M059J (cell line): ENCODE results near the gene FAM131C. TPM values are rescaled to one million over a fixed set of nuclear protein-coding genes. Genes with fewer than 3 reads are reported as not detected.
"Not testable (repeated sequence)": the region's sequence is repeated elsewhere in the genome, so short reads cannot be mapped to it uniquely, and the experiment has no call there.

ENCODE experiments used
- DNase-seq: peaks from one replicate; pipeline ENCODE4 v3.0.0-alpha.2; 2012; ENCODE audit warnings: low read depth
- total RNA-seq: library from RNA; depleted of rRNA; stranded (reverse); fragments of >200 nt; shearing (Covaris generic); gene quantifications from 2 replicates; pipeline ENCODE4 v1.2.3, GENCODE V29; 2014

The FAM131C gene
- total RNA-seq, 1 experiment from 2014 or later: 1.7 TPM

DNA sequence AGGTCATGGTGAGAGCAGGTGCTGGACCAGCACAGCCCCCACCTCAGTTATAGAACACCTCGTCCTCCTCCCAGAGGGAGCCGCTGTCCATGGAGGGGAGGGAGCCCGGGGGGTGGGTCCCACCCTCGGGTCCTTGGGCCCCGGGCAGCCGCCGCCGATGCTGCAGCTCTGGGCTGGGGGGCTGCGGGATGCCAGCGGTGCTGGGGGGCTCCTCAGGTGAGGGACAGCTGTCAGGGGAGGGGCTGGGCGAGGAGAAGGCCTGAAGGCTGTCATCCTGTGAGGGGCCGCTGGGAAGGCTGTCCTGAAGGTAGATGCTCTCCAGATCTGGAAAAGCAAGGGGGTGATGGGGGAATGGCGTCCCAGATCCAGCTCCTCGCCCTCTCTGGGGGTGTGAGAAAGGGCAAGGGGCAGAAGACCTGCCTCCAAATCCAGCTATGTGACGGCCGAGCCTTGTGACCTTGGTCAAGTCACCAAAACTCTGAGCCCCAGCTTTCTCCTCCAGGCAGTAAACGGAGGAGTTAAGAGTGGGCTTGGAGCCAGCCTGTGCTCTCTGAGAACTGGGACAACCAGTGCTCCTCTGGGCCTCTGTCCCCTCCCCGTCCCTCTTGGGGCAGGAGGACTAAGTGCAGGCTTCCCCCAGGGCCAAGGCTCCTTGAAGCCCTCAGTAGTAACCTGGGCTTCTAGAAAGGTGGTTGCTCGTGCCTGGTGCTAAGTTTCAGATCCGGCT lies 14.9 kb downstream of the FAM131C start:
- DNase-seq: not testable (repeated sequence)

DNA sequence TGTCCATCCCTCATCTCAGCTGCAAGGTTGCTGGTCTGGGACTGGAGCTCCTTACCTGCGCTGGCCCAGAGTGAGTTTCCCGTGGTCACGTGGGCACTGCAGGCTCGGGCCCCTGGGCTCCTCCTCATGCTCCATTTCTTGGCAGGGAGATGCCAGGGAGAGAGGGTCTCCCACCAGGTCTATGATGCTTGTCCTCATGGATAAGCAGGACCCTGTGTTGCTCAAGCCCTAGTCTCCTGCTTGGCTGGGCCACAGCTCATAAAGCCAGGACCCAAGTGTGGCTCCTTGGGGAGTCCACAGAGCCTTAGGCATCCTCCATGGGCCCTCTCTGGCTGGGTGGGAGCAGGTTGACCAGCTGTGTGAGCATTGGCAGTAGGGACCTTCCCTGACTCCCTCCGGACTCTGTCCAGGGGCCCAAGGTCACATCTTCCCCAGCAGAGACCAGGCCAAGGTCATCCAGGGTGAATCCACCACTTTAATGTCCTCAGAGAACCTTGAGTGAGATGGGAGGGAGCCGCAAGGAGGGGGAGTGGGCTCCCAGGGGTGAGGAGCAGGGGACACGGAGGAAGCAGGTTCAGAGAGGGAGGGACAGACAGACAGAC lies 16.0 kb downstream of the FAM131C start:
- not testable (repeated sequence) for DNase-seq

DNA sequence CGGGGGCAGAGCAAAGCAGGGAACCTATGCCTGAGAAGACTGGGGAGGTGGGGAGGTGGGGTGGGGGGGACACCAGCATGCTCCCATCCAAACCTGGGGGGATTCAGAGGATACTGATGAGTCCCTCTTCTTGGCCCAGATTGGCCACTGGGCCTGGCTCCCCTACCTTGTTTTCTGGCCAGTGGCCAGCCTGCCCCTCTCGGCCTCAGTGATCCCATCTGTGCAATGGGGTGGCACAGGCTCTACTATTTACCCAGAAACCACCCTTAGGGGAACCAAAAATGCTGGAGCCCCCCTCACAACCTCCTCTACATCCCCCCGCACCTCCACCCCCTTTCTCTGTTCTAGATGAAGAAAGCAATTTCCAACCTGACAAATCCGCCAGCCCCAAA lies 16.9 kb downstream of the FAM131C start:
- DNase-seq: not testable (repeated sequence)

- DNase-seq: peak; percentile 77
Observed at GRCh38 chr1:16055613-16056520, 17.6 kb downstream of the FAM131C start.

DNA sequence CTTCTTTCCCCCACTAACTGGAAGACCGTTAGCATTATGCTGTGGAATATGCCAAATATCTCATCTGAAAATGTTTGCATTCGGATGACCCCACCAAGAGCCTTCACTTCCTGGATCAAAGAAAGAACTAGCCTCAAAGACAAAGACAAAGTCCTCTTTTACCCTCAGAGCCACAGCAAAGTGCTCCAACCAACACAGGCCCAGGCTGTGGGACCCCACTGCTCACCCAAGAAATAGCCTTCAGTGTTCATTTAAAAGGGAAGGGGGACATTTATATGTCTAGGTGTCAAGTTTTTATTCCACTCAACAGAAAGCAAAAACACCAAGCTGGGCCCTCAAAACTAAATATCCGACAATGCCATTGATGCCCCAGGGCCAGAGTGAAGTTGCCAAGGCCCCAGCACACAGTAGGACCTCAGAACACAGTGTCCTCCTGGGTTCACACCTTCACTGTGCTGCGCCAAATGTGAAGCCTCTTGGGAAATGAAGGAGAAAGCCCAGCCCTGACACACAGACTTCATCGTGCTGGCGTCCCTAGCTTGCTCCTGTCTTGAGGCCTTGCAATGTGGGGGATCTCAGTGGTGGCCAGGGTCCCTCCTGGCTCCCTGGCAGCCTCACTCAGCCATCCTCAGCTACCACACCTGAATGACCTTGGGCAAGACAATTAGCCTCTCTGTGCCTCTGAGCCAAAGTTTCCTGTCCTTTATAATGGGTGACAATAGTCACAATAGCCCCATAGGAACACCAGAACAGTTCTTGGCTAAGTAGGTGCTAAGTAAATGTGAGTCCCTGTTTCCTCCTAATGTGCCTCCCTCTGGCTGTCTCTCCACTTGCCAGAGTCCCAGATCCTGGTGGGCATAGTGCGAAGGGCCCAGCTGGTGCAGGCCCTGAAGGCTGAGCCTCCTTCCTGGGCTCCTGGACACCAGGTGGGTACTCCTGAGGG lies 18.6 kb downstream of the FAM131C start:
- DNase-seq: no peak

DNA sequence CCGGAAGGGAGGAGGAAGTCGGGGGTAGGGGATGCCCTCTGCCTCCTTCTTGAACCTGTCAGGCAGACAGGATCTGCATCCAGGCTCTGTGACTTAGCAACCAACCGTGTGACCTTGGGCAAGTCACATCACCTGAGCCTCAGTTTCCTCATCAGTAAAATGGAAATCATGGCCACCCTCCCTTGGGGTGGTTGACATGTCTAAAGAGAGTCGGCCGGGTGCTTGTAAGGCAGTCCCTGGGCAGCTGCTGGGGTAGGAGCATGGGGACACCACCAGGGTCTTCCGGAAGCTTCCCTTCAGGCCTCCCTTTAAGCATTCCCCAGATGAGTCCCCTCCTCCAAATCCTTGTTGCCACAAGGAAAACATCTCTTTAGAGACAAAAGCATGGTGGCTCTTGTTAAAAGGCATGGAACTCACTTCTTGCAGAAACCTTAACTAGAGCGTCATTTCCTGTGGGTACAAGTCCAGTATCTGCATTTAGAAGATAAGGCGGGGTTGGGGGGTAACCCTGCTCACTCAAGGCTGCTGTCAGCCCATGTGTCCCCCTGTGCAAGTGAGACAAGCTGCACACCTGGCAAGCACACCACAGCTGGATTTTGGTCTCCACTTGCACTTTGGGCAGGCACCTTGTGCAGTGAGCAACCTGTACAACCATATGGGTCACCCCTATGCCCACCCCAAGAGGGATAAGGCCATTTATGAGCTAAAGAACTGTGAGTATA lies 19.5 kb downstream of the FAM131C start:
- no peak for DNase-seq

GRCh38 chr1:16051949-16052348 lies 21.5 kb downstream of the FAM131C start:
- not testable (repeated sequence) for DNase-seq

DNA sequence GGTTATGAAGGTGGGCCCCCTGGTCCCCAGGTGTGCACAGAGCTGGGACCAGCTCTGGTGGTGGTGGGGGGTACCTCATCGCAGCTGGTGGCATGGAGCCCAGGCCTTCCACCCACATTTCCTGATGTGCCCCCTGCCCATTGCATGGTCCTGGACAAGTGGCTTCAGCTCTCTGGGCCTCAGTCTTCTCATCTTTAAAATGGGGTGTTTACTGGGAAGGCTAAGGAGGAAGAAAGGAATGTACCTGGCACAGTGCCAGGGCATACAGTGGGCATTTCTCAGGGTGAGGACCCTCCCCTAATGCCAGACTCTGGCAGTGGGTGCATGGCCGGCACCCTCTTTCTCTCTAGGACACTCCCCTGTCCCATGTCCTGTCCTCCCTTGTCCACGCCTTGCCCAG lies 22.4 kb downstream of the FAM131C start:
- DNase-seq: no peak

DNA sequence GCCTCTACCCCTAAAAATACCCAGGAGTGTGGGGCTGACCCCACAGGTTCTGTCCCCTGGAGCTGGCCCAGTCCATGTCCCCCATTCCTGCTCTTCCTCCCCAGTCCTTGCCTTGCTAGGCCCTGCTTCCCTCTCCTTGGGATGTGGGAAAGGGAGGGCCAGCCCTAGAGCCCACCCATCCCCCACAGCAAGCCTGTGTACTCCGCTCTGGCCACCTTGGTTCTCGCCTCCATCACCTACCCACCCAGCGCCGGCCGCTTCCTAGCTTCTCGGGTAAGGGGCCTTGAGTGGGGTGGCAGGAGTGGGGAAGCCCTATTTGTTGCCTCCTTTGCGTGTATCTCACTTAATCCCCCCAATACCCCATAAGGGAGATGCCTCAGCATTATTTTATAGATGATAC lies 23.1 kb downstream of the FAM131C start:
- no peak for DNase-seq

GRCh38 chr1:16048573-16049189 lies 24.8 kb downstream of the FAM131C start:
- DNase-seq: peak; percentile 44

- DNase-seq: no peak
Observed at GRCh38 chr1:16047791-16048475, 25.5 kb downstream of the FAM131C start.

DNA sequence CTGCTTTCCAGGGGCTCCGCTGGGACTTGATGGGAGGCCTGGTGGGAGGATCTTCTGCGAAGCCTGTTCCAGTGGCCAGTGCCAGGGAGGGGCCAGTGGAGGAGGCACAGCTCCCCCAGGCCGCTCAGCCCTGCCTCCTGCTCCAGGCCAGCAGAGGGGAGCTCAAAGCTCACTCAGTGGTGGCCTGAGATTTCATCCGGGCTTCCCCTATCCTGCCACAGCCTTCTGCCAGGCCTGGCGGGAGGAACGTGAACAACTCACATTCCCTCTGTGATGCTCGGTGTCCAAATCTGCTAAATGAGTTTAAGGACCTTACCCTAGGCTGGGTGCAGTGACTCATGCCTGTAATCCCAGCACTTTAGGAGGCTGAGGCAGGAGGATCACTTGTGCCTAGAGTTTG lies 26.6 kb downstream of the FAM131C start:
- DNase-seq: peak; percentile 60

GRCh38 chr1:16043950-16044349 lies 29.5 kb downstream of the FAM131C start:
- DNase-seq: no peak

DNA sequence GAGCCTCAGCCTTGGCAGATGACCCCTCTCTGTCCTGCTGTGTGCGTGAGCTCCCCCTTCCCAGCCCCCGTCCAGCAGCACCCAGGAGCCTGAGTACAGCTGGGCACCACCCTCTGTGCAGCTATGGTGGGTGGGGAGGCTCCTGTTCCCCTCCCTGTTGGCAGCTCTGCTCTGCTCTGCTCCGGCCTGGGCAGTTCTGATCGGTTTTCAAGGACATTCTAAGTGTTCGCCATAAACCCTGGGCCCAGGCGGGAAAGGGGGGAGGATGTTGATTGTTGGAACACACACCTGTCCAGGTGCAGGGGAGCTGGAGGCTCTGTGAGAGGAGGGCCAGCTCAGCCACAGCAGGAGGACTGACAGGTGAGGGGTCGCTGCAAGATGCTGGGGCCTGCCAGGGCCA lies 29.9 kb downstream of the FAM131C start, which contains the start of gene CLCNKB:
Gene CLCNKB, plus strand, starts transcription at position 262 of the 400 bp plus-strand sequence. CDS start 711 bp downstream, outside the sequence.
- no peak for DNase-seq

DNA sequence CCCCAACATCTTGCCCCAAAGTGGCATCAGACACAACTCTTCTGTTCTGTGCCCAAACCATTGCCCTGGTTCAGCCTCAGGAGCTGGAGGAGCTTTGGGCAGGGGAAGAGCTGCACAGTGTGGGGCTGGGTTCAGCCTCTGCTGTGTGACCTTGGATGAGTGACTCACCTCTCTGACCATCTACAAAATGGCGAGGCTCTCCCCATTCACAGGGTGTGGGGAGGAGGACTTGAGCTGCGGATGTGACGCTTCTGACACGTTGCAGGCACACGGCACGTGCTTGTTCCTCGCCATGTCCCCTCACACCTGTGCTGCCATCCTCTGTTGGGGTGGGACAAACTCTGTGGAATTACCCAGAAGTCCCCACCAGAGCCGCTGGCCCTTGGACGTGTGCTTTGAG lies 30.8 kb downstream of the FAM131C start:
- not testable (repeated sequence) for DNase-seq

GRCh38 chr1:16042096-16042495 lies 31.4 kb downstream of the FAM131C start:
- DNase-seq: no peak

- DNase-seq: no peak
Observed at GRCh38 chr1:16041200-16041599, 32.3 kb downstream of the FAM131C start.

- not testable (repeated sequence) for DNase-seq
Observed at GRCh38 chr1:16039871-16040270, 33.6 kb downstream of the FAM131C start.

- DNase-seq: peak; percentile 50
Observed at GRCh38 chr1:16038620-16038912, 34.9 kb downstream of the FAM131C start.

GRCh38 chr1:16036461-16036860 lies 37.0 kb downstream of the FAM131C start:
- DNase-seq: not testable (repeated sequence)
